Hepatocyte (in vitro differentiated cells): ENCODE results near the gene GRIK4.

Source experiments
- CTCF ChIP-seq: fragments of 200-600 bp; sonication (generic); IDR thresholded peaks from 2 replicates; pipeline ENCODE4 v1.5.1; 2016; ENCODE audit warnings: antibody characterized with exemption, mild to moderate bottlenecking; ENCODE audit not compliant: poor library complexity
- EZH2 ChIP-seq: fragments of 200-600 bp; sonication (generic); IDR thresholded peaks from 2 replicates; pipeline ENCODE4 v1.6.1; 2016; ENCODE audit warnings: antibody characterized with exemption, mild to moderate bottlenecking, borderline replicate concordance

DNA sequence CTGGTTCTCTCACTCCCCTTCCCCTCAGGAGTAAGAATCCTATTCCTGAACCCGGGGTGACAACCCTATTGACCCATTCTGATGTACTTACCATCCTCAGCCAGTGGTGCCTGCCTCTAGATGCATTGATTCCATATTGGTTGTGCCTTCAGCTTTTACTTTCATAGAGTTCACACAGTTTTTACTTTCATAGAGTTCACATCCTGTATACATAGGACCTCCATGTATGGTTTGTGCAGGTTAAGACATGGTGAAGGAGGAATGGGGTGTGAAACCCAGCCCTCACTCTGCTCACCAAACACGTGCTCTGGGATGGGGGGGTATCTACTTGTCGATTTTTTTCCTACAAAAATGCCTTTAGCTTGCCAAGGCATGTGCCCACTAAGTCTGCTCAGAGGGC lies 406.7 kb downstream of the GRIK4 start:
- TF ChIP-seq EZH2: no peak
- no peak for TF ChIP-seq CTCF
